HG02884 (cell line): ENCODE results near the gene PALLD.

Source experiments
- ATAC-seq: cut with Tn5 transposase; IDR thresholded peaks from one replicate; pipeline ENCODE4 v1.9.1; 2021; ENCODE audit warnings: mild to moderate bottlenecking, moderate library complexity; ENCODE audit not compliant: unreplicated experiment

The PALLD gene

DNA sequence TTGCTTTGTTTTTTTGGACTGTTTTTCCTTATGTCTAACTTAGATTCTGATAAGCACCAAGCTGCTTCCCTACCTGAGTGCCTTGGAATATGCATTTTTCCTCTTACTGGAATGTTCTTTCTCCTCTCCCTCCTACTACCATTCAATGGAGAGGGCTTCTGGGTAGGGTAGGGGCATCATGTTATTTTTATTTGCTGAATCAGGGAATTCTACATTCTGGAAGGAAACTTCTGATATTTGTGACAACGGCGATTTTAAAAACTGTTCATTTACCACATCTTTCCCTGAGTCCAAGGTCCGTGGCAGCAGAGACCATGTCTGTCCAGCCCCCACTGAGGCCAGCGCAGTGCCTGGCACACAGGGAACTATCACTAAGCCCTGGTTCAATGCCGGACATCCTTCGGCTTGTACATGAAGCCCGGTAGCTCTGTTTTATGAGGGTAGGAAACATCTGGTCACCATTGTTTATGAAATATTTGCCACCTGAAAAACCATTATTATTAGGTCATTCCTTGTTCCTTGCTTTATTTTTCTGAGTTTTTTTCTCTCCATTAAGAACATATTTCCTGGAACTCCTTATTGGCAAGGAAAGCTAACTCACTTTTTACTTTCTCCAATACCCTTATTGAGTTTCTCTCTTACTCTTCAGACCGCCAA, 57.0 kb downstream of the PALLD start:
- ATAC-seq, result no peak

DNA sequence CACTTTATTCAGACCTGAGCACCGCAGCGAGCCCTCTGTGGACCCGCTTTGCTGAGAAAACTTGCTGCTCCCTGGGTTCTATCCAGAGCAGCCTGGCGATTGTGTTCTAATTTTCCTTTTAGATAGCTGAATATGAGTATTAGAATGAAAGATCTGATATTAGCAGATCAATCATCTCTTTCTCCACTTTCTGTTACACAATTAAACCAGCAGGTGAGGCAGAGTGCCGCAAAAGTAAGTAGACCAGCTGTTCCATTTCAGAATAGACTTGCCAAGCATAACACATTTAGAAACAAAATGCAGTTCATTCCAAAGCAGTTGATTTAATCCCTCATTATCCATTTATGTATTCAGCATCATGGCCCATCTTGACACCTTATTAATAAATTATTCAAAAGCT, 58.6 kb downstream of the PALLD start:
- no peak for ATAC-seq

DNA sequence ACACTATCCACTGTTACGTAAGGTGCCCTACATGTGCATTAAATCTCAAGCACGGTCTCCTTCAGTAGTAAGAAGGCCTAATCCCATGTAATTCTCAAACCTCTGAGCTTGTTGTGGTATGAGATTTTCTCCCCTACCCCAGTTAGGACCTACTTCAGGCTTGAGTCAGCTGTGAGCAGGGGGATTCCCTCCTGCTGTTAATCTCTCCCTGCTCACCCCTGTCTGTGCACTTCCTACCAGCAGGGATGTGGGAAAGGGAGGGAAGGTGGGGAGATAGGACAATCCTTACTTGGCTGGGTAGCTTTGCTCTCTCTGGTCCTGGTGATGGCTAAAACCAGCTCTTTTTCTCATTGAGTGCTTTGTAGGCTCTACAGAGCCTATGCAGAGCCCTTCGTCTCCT, 60.8 kb downstream of the PALLD start:
- no peak for ATAC-seq

DNA sequence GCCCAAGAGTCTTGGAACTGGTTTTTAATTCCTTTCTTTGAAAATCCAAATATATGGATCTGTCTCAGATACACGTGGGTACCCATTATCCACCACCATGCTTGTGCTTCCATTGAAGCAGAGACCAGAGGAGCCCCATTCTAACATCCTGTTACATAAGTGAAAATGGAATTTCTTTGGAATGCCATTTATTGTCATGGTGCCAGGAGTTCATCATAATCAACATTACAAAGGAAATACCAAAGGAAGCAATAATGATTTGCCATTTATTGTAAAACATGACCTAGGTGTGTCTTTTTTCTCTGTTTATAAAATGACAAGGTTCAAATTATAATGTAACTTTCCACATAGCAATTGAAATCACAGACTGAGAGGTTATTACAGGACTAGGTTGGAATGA, 61.7 kb downstream of the PALLD start:
- ATAC-seq, result no peak

DNA sequence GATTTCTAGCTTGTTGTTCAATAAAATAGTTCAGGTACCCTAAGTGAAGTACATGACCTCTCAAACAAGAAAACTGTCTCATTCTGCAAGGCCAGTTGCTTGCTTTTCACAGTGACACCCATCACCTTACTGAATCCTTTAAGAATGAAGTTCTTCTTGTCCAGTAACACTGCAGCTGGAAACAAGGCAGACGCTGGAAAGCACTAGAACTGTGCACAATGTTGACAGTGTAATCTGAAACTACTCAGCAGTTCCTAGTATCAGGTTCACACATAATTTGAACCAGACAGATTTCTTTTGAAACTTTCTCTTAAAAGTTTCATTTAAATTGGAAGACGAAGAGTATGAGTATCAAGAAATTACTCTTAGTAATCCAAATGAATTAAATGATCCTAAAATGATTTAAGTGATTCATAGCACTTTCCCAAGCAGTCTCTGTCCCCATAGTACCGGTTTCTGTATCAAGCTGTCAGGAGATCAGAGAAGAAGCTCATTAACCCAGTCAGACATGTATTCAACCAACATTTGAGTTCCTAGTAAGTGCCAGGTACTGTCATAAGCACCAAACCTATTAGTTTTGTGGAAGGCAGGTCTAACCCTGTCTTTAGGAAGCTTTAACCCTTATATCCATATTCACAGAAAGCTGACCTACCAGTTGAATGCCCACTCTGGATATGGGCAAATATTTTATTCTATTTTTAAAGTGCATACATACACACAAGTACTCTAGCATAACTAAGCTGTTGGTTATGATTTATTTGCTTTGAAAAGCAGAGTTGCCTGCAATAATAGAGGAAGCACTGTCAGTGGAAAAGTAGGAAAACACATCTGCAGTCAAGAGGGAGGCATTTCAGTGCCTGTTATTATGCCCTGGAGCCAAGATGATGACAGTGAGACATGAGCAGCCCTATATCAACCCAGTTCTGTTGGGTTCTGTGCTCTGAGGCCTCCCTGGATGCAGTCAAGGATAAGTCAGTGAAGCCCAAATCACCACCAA, 63.6 kb downstream of the PALLD start:
- ATAC-seq, result no peak

DNA sequence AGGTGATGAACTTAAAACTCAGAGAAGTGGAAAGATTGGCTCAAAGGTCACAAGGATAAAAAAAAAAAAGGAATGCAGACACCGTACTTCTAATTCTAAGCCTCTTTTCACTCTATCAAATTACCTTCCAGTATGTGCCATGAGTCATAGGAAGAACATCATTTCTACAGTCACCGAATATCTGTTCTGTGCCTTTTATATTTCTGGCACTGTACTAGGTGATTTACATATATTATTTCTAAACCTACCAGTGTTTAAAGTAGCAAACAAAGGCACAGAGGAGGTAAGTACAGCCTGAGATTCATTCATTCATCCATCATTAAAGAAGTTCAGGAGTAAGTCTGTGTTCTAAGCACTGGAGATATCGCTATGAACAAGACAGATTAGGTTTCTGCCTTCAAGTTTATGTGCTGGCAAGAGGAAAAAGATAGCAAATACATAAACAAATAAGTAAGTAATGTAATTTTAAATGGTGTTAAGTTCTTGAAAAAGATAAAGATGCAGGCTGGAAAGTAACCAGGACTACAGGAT, 65.3 kb downstream of the PALLD start:
- no peak for ATAC-seq

DNA sequence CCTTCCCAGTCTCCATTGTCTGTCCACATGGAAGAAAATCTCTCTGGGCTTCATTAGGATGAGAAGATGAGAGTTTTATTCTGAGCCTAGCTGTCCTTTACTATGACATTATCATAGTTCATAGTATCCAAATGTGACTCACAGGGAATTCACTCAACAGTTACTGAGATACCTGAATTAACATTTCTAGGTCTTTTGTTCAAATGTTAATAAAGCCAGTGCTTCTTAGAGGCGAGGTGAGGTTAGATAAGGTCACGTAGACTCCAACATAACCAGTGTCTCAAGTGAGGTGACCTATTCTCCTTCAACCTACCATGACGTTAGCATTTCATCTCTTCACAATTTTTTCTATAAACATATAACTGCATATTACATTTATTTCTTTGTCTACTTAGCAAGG, 67.2 kb downstream of the PALLD start:
- no peak for ATAC-seq

DNA sequence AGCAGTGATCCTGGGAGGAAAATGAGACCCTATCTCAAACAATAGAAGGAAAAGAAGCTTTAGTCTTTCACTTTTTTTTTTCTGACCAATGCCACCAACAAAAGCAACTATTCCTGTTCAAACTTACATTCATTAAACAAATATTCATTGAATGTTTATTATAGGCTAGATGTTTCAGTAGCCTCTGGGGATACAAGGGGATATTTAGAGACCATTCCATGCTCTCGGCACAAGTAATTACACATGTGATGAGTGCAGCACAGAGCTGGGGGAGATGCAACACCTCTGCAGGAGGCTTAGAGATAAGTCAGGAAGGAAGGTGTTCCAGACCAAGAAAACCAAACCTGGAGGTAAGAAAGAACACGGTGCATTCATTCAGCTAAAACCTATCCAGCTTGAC, 68.3 kb downstream of the PALLD start:
- ATAC-seq, result no peak

DNA sequence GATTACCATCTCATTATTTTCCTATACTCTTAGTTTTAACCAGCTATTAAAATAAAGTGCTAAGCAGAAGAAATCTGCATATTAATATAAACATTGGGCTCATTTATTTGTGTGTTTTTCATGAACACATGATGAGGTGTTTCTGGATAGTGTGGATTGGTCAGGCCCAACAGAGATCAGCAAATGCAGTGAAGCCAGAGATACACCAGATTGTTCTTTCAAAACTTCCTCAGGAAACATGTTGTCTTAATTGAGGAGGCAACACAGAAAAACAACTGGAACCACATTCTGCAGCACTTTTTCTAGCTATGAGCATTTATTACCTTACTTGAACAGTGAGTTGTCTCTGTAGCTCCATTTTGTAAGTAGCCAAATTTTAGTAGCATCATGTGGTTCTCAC, 69.9 kb downstream of the PALLD start:
- ATAC-seq, result no peak

DNA sequence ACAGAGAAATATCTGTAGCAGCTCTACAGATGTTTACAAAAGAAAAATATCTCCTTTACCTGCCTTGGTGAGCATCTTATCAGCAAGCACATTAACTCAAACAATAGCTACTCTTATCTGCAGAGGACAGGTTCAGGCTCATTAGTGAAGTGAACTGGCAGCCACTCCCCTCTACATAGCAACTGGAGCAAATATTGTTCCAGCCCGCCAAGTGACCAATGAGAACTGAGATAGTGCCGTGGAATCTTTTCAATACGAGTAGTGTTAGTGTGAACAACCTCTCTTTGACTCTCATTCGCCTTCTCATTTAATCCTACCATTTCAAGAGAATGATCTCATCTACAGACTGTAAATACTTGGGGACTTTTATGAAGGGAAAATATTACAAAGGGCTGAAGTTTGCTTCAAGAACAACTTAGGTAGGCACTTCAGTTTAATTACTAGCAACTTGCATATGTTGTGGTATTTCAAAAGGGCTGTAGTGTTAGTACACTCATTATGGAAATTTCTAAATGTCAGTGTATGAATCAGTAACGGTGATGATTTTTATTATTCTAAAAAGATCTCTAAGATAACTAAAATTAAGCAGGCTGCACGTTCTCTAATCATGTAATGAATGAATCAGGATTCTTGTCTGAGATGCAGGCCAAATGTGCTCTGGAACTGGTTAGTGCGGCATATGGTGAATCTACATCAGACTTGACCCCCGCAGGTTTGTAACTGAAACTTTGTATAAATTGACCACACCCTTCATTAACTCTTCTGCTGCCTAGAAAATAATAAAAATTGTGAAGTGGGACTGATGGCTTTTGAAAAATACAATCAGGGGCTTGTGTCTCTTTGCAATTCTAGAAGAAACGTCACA, 72.4 kb downstream of the PALLD start:
- no peak for ATAC-seq

DNA sequence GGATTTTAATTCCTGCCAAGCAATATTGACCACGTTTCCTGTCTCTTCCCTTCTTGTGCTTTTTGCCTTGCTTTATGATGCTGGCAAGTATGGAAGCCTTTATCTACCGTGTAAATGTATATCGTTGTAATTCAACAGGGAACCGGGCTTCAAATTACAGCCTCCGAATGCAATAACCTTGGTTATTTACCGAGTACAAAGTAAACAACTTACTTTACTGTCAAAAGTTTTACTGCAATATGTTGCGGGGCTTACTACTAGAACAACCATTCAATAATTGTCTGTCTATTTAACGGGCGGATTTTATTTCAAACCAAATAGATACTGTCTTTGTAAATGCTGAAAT, 73.1 kb downstream of the PALLD start:
- no peak for ATAC-seq

DNA sequence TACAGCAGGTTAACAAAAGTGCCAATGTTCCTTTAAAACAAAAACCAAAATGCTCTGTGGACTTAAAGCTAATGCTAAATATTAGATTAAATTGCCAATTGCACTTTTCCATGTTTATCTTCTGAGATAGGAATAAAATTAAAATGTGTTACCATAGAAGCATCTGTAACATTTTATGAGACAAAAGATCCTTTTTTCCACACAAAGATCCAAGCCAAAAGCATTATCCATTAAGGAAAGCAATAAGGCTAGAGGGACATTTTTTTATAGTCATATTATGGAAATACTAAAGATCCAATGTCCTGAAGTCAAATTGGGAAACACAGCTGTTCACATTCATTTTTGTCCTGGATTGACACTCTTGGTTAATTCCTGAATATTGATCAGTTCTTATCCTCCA, 73.6 kb downstream of the PALLD start:
- ATAC-seq, result no peak

DNA sequence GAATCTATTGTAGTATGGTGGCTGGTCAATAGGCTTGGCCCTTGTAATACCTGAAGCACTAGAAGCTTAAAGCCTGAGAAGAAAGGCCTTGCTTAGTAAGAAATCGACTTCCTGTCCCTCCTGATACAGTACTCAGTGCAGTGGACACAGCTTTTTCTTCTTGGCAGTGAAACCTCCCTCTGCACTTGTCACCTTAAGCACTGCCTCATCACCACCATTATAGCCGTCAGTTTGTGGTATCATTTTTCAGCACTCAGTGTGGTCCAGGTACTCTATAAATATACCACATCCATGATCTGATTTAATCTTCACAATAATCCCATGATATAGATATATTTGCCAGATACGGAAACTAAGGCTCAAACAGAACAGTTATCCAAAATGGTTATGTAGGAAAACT, 75.2 kb downstream of the PALLD start:
- ATAC-seq, result no peak

DNA sequence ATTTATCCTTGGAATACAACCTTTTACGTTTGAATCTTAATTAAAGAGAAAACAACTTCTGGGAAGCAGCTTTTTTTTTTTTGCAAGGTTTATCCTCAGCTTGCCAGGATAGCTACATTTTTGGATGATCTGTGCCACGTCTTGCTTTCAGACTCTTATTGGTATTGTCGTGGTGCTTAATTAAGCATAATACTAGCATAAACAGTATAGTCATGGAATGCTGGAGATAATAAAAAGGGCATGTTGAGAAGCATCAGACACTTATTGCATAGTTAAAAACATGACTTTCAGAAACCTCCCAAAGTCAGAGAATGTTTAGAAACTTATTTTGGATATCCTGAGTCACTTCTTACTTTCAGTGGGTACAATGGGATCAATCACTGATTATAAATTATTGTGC, 77.0 kb downstream of the PALLD start:
- ATAC-seq, result no peak

DNA sequence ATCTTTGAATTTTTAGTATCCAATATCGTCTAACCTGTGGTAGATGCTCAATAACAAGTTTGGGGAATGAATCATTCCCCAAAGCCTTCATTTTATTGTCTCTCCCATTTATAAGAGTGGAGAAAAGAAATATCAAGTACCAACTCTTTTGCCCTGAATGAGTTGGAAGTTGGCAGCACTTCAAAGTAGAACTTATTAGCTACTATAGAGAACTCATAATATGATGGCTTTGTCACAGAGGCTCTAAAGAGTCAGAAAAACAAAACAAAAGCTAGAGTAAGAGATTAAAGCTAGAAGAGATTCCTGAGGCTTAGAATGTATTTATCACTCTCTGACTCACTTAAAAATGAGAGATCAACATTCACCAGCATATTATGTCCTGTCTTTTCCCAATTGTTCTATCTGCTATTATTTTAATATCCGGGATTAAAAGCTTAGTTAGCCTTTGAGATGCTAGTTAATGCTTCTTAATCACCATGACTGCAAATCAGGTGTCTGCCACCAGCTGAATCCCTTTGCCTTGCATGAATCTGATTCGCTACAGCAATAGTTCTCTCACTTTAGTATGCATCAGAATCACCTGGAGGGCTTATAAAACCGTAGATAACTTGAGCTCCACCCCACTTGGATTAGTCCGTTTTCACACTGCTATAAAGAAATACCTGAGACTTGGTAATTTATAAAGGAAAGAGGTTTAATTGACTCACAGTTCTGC, 77.9 kb downstream of the PALLD start:
- ATAC-seq, result no peak

DNA sequence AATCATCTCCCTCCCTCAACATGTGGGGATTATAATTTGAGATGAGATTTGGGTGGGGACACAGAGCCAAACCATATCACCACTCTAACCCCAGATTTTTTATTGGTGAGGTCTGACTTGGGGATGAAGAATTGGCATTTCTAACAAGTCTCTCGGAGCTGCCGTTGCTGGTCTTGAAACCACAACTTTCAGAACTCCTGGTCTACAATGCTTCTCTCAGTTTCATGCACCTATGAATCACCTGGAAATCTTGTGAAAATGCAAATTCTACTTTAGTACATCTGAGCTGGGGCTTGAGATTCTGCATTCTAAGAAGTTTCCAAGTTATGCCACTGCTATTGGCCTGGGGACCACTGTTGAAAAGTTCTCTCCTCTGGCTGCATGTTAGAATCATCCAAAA, 78.6 kb downstream of the PALLD start:
- ATAC-seq, result no peak

DNA sequence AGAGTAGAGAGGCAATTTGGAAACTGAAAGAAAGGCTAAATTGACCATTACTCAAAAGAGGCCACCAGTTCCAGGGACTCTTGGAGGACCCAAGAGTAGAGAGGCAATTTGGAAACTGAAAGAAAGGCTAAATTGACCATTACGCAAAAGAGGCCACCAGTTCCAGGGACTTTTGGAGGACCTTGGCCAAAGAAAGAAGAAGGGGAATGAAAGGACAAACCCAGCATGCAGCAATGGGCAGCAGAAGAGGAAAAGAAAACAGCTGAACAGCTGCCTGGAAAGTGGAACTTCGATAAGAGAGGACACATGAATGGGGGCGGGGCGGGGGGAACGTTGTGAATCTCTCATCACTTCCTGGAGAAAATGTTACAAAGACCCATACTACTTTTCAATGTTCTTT, 80.8 kb downstream of the PALLD start:
- no peak for ATAC-seq

DNA sequence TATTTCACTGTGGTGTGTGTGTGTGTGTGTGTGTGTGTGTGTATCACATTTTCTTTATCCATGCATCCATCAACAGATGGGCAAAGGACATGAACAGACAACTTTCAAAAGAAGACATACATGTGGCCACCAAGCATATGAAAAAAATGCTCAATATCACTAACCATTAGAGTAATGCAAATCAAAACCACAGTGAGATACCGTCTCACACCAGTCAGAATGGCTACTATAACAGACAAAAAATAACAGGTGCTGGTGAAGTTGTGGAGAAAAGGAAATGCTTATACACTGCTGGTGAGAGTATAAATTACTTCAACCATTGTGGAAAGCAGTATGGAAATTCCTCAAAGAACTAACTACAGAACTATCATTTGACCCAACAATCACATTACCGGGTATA, 83.4 kb downstream of the PALLD start:
- no peak for ATAC-seq

DNA sequence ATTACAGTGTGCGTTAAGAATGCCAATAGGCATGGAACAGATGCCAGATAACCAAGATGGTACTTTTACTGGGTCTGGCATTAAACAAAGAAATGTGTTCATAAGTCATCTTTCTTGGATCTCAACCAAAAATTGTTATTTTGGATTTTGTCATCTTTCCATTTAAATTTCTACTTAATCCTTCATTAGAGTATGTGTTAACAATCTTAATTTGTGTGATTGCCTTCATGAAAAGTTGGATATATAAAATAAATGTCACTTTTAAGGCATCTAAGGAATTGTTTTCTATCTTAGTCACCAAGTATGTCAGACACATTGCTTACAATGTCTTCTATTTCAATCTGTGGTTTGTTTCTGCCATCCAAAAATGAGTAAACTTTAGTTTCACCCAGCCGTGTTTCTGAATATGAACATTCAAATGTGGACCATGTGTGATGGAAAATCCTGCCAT, 87.5 kb downstream of the PALLD start:
- ATAC-seq, result peak; percentile 76
